GM12875 (cell line): Measurements from ENCODE around the gene TNFRSF12A.

Experiments
- H3K4me3 ChIP-seq: one replicate; pipeline ENCODE4 v1.5.1; 2011; ENCODE audit warnings: low read depth, low read length, control low read depth
- CTCF ChIP-seq: IDR thresholded peaks from 2 replicates; pipeline ENCODE4 v1.5.1; 2011; ENCODE audit warnings: low read depth, mild to moderate bottlenecking, control low read depth, inconsistent platforms, low read length, moderate library complexity, borderline replicate concordance; ENCODE audit not compliant: insufficient read depth

TNFRSF12A gene

GRCh38 chr16:3007059-3007956 lies 12.9 kb upstream of the TNFRSF12A start:
- TF ChIP-seq CTCF, result no peak
- H3K4me3 ChIP-seq, result no peak overlapping the region

- no peak overlapping the region for H3K4me3 ChIP-seq
- TF ChIP-seq CTCF, result no peak
These were observed 12.0 kb upstream of the TNFRSF12A start for GRCh38 chr16:3007957-3008689.

GRCh38 chr16:3008690-3009037 lies 11.5 kb upstream of the TNFRSF12A start:
- H3K4me3 ChIP-seq, result no peak overlapping the region
- TF ChIP-seq CTCF, result no peak

GRCh38 chr16:3009568-3010390 lies 10.4 kb upstream of the TNFRSF12A start:
- no peak overlapping the region for H3K4me3 ChIP-seq
- TF ChIP-seq CTCF, result no peak

- H3K4me3 ChIP-seq, result no peak overlapping the region
- TF ChIP-seq CTCF, result no peak
These were observed 9.7 kb upstream of the TNFRSF12A start for GRCh38 chr16:3010510-3010909.

- TF ChIP-seq CTCF, result no peak
- no peak overlapping the region for H3K4me3 ChIP-seq
These were observed 7.9 kb upstream of the TNFRSF12A start for GRCh38 chr16:3012246-3012645.
